ENCODE measurements around the gene DPP9.

- TF ChIP-seq, protein P1, sequence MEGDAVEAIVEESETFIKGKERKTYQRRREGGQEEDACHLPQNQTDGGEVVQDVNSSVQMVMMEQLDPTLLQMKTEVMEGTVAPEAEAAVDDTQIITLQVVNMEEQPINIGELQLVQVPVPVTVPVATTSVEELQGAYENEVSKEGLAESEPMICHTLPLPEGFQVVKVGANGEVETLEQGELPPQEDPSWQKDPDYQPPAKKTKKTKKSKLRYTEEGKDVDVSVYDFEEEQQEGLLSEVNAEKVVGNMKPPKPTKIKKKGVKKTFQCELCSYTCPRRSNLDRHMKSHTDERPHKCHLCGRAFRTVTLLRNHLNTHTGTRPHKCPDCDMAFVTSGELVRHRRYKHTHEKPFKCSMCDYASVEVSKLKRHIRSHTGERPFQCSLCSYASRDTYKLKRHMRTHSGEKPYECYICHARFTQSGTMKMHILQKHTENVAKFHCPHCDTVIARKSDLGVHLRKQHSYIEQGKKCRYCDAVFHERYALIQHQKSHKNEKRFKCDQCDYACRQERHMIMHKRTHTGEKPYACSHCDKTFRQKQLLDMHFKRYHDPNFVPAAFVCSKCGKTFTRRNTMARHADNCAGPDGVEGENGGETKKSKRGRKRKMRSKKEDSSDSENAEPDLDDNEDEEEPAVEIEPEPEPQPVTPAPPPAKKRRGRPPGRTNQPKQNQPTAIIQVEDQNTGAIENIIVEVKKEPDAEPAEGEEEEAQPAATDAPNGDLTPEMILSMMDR (conservative IDR thresholded peaks at IDR 0.05; ENCODE audit: low read depth, low read length), result no peak
- TF ChIP-seq POLR2A (IDR thresholded peaks at IDR 0.05; ENCODE audit: low read depth, low read length), result no peak
- no peak for TF ChIP-seq MXI1 (IDR thresholded peaks at IDR 0.05; ENCODE audit: borderline replicate concordance, low read depth, low read length)
- TF ChIP-seq RAD21 (IDR thresholded peaks at IDR 0.05; ENCODE audit: low read length), result no peak
These were observed 29.2 kb downstream of the DPP9 start for GRCh38 chr19:4694211-4694987.

Data from IMR-90 (cell line).